GM20000 (cell line): Measurements from ENCODE around the gene ABHD2.

Source experiments
- DNase-seq: peaks from one replicate; pipeline ENCODE4 v3.0.0; 2012; ENCODE audit warnings: low spot score
- CTCF ChIP-seq: IDR thresholded peaks from 2 replicates; pipeline ENCODE4 v1.5.1; 2012; ENCODE audit warnings: mild to moderate bottlenecking, control low read depth; ENCODE audit errors: extremely low read depth, missing control alignments

The ABHD2 gene

GRCh38 chr15:89155122-89155521 lies 66.9 kb downstream of the ABHD2 start:
- no peak for TF ChIP-seq CTCF
- no peak for DNase-seq

GRCh38 chr15:89155656-89156055 lies 67.4 kb downstream of the ABHD2 start:
- no peak for TF ChIP-seq CTCF
- DNase-seq = no peak

GRCh38 chr15:89157061-89157460 lies 68.8 kb downstream of the ABHD2 start:
- no peak for TF ChIP-seq CTCF
- no peak for DNase-seq

- no peak for TF ChIP-seq CTCF
- DNase-seq = no peak
Measured at GRCh38 chr15:89157918-89158564, 69.8 kb downstream of the ABHD2 start.

GRCh38 chr15:89161666-89162065 lies 73.4 kb downstream of the ABHD2 start:
- TF ChIP-seq CTCF = no peak
- DNase-seq = no peak

GRCh38 chr15:89163271-89164055 lies 75.2 kb downstream of the ABHD2 start:
- TF ChIP-seq CTCF = no peak

GRCh38 chr15:89164712-89165211 lies 76.5 kb downstream of the ABHD2 start:
- DNase-seq = no peak
- no peak for TF ChIP-seq CTCF

More at GRCh38 chr15:89163271-89164055, 75.2 kb downstream of the ABHD2 start:
- no peak for DNase-seq
